HTR-8/SVneo (cell line): ENCODE results near the gene PAEP.
"Not testable (repeated sequence)": the region's sequence is repeated elsewhere in the genome, so short reads cannot be mapped to it uniquely, and the experiment has no call there.

Experiments used
- DNase-seq: peaks from one replicate; pipeline ENCODE4 v3.0.0; 2011; ENCODE audit warnings: low spot score, mixed read lengths; ENCODE audit not compliant: insufficient read length
- FAIRE-seq: peaks from 2 replicates; lab custom pipeline; 2011; peaks lifted over from hg19 to GRCh38; lab: Jason Lieb, UNC

Gene PAEP

DNA sequence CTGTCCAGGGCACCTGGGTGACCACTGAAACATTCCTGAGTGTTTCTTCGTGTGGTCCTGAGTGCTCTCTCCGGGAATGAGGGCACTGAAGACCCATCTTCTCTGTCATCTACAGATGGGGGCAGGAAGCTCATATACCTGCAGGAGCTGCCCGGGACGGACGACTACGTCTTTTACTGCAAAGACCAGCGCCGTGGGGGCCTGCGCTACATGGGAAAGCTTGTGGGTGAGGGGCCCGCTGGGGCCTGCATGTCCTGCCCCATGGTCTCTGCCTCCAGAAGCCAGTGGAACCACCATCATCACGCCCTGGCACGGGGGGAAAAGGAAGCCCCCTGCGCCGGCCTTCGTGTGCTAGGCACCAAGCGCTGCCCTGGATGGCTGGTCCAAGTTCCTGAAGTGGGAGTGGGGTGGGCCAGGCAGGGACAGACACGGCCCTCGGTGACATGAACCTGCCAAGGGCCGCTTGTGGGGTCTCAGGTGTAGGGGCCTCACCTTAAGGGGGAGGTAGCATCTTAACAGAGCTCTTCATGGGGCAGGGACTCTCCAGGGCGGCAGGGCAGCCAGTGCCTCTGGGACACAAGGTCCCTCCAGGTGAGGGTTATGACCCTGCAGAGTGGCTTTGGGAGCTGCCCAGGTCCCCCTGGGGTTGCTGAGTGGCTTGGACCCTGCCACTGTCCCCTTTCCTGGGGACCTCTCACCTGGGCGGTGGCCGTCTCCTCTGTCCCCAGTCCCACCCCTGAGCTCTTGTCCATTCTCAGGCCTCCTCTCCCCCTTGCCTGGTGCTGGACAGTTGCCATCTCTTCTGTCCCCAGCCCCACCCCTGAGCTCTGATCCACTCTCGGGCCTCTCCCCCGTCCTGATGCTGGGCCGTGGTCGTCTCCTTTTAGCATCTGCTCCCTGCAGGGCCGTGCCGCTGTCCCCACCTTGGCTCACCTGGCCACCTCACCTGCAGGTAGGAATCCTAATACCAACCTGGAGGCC, 13.5 kb upstream of the PAEP start:
- FAIRE-seq (no peak), DNase-seq (no peak)

DNA sequence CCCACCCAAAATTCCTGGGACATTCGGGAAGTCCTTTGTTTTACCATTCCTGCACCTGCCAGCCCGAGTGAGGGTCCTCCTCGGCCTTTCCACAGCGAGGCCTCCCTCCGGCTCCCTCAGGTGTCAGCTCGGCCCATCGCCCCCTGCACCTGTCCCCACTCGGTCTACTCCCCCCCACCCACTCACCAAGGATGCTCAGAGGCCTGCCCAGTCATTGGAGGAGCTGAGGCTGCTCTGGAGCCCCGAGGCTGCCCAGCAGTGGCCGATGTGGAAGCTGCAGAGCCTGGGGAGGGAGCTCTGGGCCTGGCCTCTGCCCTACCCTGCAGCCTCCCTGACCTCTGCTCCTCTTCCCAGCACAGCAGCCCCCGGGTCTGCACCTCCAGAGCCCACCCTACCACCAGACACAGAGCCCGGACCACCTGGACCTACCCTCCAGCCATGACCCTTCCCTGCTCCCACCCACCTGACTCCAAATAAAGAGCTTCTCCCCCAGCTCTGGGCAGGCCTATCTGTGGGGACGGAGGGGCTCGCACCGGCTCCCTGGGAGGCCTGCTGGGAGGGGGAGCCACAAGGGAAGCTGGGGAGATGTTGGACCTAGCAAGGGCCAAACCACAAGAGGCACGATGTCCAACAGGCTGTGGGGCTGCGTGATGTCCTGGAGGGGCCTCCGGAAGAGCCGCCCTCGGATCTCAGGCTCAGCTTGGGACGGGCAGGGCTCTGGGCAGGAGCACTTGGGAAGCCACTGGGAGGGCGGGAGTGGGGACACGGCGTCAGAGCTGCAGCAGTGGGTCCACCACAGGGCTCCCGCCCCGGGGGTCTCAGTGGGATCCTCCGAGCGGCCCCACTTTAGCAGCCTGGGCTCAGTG, 11.8 kb upstream of the PAEP start:
- not testable (repeated sequence) for FAIRE-seq, DNase-seq

GRCh38 chr9:135550344-135550918, 11.1 kb upstream of the PAEP start:
- FAIRE-seq (no peak), DNase-seq (no peak)

DNA sequence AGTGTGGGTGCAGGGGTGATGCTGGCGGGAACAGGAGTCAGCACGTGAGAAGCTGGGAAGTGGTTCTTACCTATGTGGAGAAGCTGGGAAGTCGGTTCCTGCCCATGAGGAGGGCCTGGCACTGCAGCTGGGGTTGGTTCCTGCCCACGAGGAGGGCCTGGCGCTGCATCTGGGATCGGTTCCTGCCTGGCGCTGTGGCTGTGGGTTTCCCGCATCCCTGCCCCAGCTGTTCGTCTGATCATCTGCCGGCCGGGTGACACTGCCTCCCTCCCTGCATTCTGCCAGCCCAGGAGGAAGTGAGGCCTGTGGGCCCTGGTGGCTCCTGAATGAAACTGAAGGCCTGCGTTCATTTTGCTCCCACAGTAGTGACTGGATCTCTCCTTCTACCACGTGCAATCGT, 10.5 kb upstream of the PAEP start:
- DNase-seq = no peak
- no peak for FAIRE-seq

GRCh38 chr9:135551456-135551855, 10.1 kb upstream of the PAEP start:
- DNase-seq (no peak), FAIRE-seq (no peak)

DNA sequence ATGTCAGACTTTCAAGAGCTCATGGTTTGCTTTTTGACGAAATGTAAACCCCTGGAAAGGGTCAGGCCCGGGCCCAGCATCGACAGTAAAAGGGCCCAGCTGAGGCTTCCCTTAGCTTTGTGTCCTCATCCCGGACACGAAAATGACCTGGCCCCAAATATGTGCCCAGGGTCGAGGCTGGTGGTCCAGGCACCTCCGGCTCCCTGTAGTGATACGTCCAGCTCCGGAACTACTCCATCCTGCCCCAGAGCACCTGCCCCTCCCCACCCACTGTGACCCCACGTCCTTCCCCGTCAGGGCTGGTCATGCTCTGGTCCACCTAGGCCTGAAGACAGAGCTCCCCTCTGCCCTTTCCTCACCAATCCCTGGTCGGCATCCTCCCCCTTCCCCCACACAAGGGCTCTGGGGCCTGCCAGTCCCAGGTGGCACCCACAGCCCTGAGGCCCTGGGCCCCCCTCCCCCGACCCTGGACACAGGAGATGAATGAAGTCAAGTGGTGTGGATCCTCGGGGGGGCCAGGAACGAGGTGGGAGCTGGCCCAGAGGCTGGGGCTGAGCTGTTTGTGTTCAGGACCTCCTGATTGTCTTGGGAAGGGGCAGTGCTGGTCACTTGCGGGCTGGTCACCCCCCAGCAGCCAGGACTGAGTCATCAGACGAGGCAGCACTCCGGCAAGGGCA, 9.4 kb upstream of the PAEP start:
- FAIRE-seq = no peak

GRCh38 chr9:135552698-135553171, 8.8 kb upstream of the PAEP start:
- no peak for DNase-seq
- FAIRE-seq = no peak

More for the DNA sequence above, 9.4 kb upstream of the PAEP start:
- DNase-seq = no peak

- DNase-seq (no peak), FAIRE-seq (no peak)
These were observed 6.8 kb upstream of the PAEP start for GRCh38 chr9:135554718-135555117.

DNA sequence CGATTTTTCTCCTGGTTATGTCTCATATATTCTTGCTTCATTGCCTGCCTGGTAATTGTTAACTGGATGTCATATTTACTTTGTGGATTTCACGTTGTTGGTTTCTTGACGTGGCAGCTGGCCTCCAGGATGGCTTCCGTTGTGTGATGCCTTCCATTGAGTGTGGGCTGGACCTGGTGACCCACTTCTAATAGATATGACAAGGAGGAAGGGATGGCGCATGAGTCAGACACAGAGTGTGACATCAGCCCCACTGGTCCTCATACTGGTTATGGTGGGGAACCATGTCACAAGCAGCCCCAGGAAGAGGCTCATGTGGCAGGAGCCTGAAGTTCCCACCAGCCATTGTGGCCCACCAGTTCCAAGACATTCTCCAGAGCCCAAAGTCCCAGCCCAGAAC, 6.4 kb upstream of the PAEP start:
- DNase-seq (no peak), FAIRE-seq (no peak)

GRCh38 chr9:135555910-135556309, 5.6 kb upstream of the PAEP start:
- FAIRE-seq (no peak), DNase-seq (no peak)

DNA sequence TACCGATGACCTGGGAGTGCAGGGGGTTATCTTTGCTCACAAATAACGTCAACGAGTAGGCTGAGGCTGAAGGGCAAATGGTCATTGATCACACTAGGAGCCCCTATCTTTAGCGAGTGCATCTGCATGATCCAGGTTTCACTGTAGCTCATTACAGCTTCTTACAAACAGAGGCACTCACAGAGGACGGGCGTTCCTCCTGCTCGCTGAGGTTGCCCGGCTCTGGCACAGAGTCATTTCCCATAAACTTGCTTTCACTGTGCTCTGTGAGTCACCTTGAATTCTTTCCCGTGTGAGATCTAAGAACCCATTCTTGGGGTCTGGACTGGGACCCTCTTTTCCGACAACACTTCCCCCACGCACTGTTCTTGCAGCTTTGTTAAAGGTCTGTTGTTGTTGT, 1.9 kb upstream of the PAEP start:
- no peak for FAIRE-seq
- no peak for DNase-seq

- DNase-seq (no peak), FAIRE-seq (no peak)
These were observed 734 bp downstream of the PAEP start for GRCh38 chr9:135562235-135562745.

DNA sequence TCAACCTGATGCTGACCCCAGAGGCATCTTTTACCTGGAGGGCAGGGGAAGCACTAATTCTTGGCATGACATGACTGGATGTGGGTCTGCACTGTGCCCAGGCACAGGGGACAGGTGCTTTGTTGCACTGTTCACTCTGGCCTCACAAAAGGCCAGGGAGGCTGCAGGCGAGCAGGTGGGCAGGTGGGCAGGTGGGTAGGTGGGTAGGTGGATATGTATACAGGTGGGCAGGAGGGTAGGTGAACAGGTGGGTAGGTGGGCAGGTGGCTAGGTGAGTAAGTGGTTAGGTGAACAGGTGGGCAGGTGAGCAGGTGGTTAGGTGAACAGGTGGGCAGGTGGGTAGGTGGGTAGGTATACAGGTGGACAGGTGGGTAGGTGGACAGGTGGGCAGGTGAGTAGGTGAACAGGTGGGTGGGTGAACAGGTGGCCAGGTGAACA, 1.5 kb downstream of the PAEP start:
- no peak for DNase-seq
- no peak for FAIRE-seq

- no peak for DNase-seq
- no peak for FAIRE-seq
These were observed 2.3 kb downstream of the PAEP start for GRCh38 chr9:135563858-135564257.

GRCh38 chr9:135565141-135565628, 3.6 kb downstream of the PAEP start:
- DNase-seq = no peak
- no peak for FAIRE-seq

GRCh38 chr9:135565636-135566035, 4.1 kb downstream of the PAEP start:
- DNase-seq (no peak), FAIRE-seq (no peak)

DNA sequence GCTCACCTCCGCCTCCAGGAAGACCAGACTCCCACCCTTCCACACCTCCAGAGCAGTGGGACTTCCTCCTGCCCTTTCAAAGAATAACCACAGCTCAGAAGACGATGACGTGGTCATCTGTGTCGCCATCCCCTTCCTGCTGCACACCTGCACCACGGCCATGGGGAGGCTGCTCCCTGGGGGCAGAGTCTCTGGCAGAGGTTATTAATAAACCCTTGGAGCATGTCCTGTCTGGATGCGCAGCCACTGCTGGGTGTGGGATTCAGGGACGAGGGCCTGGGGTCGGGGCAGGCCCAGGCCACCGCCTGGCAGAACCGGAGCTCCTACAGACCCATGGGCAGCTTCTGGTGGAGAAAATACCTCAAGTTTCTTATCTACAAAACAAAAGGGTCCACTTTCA, 5.0 kb downstream of the PAEP start:
- DNase-seq (no peak), FAIRE-seq (no peak)

DNA sequence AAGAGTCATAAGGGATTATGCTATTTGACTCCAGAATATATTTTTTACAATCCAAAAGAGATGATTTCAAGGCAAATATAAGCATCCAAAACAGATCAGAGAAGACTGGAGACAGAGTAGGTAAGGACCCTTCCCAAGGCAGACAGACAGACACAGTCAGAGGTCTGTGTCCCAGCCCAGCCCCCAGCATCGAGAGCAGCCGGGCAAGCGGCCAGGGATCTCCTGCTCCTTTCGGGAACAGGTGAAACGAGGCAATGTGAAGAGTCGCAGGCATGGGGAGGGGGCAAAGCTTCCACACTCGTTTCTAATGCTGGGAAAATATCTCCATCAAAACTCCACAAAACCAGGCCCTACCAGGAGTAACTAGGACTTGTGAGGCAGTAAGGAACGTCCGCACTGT, 5.8 kb downstream of the PAEP start:
- DNase-seq = no peak
- no peak for FAIRE-seq

DNA sequence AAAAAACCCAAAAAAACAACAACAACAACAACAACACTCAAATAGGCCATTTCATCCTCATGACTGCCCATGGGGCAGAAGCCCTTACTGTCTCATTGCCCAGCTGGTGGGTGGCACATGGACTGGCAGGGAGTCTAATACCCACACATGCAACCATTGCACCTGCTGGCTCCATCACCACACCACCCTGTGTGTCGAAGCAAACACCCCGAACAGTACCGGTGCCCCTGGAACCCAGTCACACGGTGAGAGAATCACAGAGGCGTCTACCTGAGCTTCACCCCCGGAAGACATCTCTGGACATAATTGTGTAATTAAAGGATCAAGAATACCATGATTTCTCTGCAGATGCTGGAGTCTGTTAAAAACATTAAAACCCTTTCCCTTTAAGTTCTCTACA, 6.5 kb downstream of the PAEP start:
- DNase-seq (no peak), FAIRE-seq (no peak)

GRCh38 chr9:135570456-135570855, 8.9 kb downstream of the PAEP start:
- FAIRE-seq = no peak

More at GRCh38 chr9:135570456-135570855, 8.9 kb downstream of the PAEP start:
- no peak for DNase-seq
